Measurements from ENCODE around the gene TLCD5.

DNA sequence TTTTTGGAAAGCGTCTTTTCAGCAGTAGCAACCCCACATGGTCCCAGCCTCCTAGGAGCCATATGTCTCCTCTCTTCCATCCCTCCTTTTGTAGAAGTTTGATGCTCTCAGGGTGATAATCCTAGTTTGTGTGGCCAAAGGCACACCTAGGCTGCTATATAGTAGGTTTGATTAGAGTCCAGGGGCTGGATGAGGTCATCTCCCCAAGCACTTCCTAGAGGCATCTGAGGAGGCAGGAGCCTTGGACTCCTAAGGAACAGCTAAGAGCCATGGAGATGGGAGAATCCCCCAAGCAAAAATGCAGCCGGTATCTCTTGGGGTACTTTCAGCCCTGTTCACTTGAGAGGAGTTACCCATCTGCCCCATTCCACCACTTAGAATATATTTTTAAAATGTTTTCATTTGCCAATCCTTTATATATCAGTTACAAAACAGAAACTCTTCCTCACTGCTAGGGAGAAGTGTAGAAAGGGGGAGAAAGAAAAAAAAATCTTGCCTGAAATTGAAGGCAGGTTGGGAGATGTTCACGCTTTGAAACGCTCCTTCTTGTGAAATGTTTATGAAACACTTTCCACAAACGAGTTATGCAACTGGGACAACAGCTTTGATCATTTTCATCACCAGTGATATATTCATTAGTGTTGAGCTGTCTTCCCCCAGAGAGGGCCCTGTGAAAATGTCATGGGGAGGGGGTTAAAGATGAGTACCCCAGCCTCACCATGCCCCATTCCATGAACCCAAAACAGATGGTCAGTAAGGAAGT is 31.9 kb upstream of the TLCD5 start:
- TF ChIP-seq CEBPB (IDR thresholded peaks at IDR 0.05), result no peak
- no peak for TF ChIP-seq REST (IDR thresholded peaks at IDR 0.05; ENCODE audit: low read depth)
- no peak for TF ChIP-seq TAF1 (IDR thresholded peaks at IDR 0.05; ENCODE audit: low read depth)
- TF ChIP-seq EP300 (IDR thresholded peaks at IDR 0.05; ENCODE audit: borderline replicate concordance), result no peak
- no peak for TF ChIP-seq MAX (IDR thresholded peaks at IDR 0.05)
- TF ChIP-seq YY1 (IDR thresholded peaks at IDR 0.05; ENCODE audit: low read depth), result no peak
- TF ChIP-seq EGR1 (IDR thresholded peaks at IDR 0.05), result no peak
- TF ChIP-seq CREB1 (IDR thresholded peaks at IDR 0.05; ENCODE audit: low read depth), result no peak
- TF ChIP-seq TEAD4 (IDR thresholded peaks at IDR 0.05), result no peak
- TF ChIP-seq FOXM1 (IDR thresholded peaks at IDR 0.05; ENCODE audit: borderline replicate concordance, low read depth), result no peak

All from Ishikawa (cell line).